Measurements from ENCODE around the gene ADGRV1. TPM values are rescaled to one million over a fixed set of nuclear protein-coding genes. Genes with fewer than 3 reads are reported as not detected.

ADGRV1 gene
- polyA plus RNA-seq, 1 donor from 2014 or later: 3.7 TPM

GRCh38 chr5:90948969-90949368, 390.4 kb downstream of the ADGRV1 start:
- H3K9me2 ChIP-seq (ENCODE audit: insufficient read depth, low read length): no peaks in the 10 kb centered on the region

More at GRCh38 chr5:90948969-90949368, 390.4 kb downstream of the ADGRV1 start:
- Histone ChIP-seq H2AFZ (ENCODE audit: low read depth, low read length) (no peak overlapping the region), H3K27me3 (ENCODE audit: insufficient read depth, low read depth, low read length) (no peaks in the 10 kb centered on the region), H3K4me3 (ENCODE audit: low read length) (no peak overlapping the region), H3K9me3 (ENCODE audit: low read length) (no peaks in the 10 kb centered on the region), H3K36me3 (ENCODE audit: insufficient read depth, low read length) (no peaks in the 10 kb centered on the region), H4K20me1 (ENCODE audit: insufficient read depth) (no peaks in the 10 kb centered on the region), H3K27ac (ENCODE audit: low read length) (no peak overlapping the region), H3F3A (ENCODE audit: insufficient read depth, low read length, poor library complexity, severe bottlenecking) (no peaks in the 10 kb centered on the region), H3K9ac (ENCODE audit: low read length) (no peak overlapping the region), H3K4me2 (ENCODE audit: low read length) (no peak overlapping the region), H3K79me2 (replicated peaks; ENCODE audit: insufficient read depth, low read length) (no peaks in the 10 kb centered on the region)
- TF ChIP-seq TAF1 (IDR thresholded peaks at IDR 0.05; ENCODE audit: low read depth) (no peak), POLR2AphosphoS5 (IDR thresholded peaks at IDR 0.05) (no peak), MXI1 (conservative IDR thresholded peaks at IDR 0.05; ENCODE audit: poor library complexity, severe bottlenecking) (no peak), CTCF (IDR thresholded peaks at IDR 0.05; ENCODE audit: poor library complexity, severe bottlenecking) (no peak), REST (IDR thresholded peaks at IDR 0.05; ENCODE audit: borderline replicate concordance) (no peak), EP300 (conservative IDR thresholded peaks at IDR 0.05; ENCODE audit: poor library complexity, severe bottlenecking) (no peak), SMC3 (conservative IDR thresholded peaks at IDR 0.05; ENCODE audit: poor library complexity) (no peak), EZH2 (IDR thresholded peaks at IDR 0.05; ENCODE audit: borderline replicate concordance, insufficient read depth, low read length, poor library complexity, severe bottlenecking) (no peak), RAD21 (conservative IDR thresholded peaks at IDR 0.05) (no peak)

Data from neural cell (in vitro differentiated cells).